ENCODE data around the gene TEK. TPM values are rescaled to one million over a fixed set of nuclear protein-coding genes. Genes with fewer than 3 reads are reported as not detected.

Gene TEK
- total RNA-seq, 8 experiments from 2014 or later = 0.05 to 2.1 (median 0.10) TPM

GRCh38 chr9:27278374-27278773 lies 169.3 kb downstream of the TEK start:
- no peak for ATAC-seq (replicated peaks in 6 of 8)
- in situ Hi-C loops (cut with MboI; ENCODE audit: low pct_unique_long_range_greater_than_20kb in 2 of 9, low sequenced_read_pairs in 9 of 9, unreplicated experiment in 9 of 9) = loop anchor here in 2 of 9 experiments (10.0 to 25.0 kb wide), 2 partner anchors 241 to 244 kb away; no protein-coding TSS in a partner anchor
- H3K27ac ChIP-seq = no peak overlapping the region
- no peaks in the 10 kb centered on the region for H3K4me1 ChIP-seq (replicated peaks in 1 of 2)
- H3K4me3 ChIP-seq = no peak overlapping the region
- WGBS, 10 experiments = 14 to 100% (median 71%) methylated on average over 1 of the region's 1 CpG; no CpG with 5 or more reads in 2 of the 10 experiments

GRCh38 chr9:27279611-27280010 lies 170.6 kb downstream of the TEK start:
- 0 to 100% (median 89%) methylated on average over 1 to 3 of the region's 3 CpGs for WGBS, 10 experiments

More at GRCh38 chr9:27279611-27280010, 170.6 kb downstream of the TEK start:
- Histone ChIP-seq H3K4me3 (no peak overlapping the region), H3K4me1 (replicated peaks in 1 of 2) (no peaks in the 10 kb centered on the region), H3K27ac (no peak overlapping the region)
- in situ Hi-C loops (cut with MboI; ENCODE audit: low pct_unique_long_range_greater_than_20kb in 2 of 9, low sequenced_read_pairs in 9 of 9, unreplicated experiment in 9 of 9) = loop anchor here in 2 of 9 experiments (10.0 to 25.0 kb wide), 2 partner anchors 242 to 245 kb away; no protein-coding TSS in a partner anchor
- ATAC-seq (replicated peaks in 6 of 8) = no peak

Other genes starting within 250 kb of the TEK start
- 10 to 100 TPM; 11.5 to 38.6 (median 19.0) TPM for gene CAAP1, start 216.4 kb upstream of the TEK start, total RNA-seq
- gene PLAA, start 162.0 kb upstream of the TEK start, total RNA-seq = 10 to 100 TPM; 34.4 to 49.8 (median 38.5) TPM
- 10 to 100 TPM; 13.9 to 28.8 (median 17.0) TPM for gene IFT74, start 152.8 kb upstream of the TEK start, total RNA-seq
- 1 to 10 TPM in 2 of 8 experiments, under 1 TPM in 6; 0.27 to 3.2 (median 0.39) TPM for gene LRRC19, start 103.6 kb upstream of the TEK start, total RNA-seq
- gene EQTN, start 187.9 kb downstream of the TEK start, total RNA-seq = under 1 TPM in 4 of 8 experiments, not detected in 4; 0.18 to 0.40 (median 0.32) TPM